H1 (cell line): ENCODE results near the gene NLRP12. TPM values are rescaled to one million over a fixed set of nuclear protein-coding genes. Genes with fewer than 3 reads are reported as not detected.
"Not testable (repeated sequence)": the region's sequence is repeated elsewhere in the genome, so short reads cannot be mapped to it uniquely, and the experiment has no call there.

ENCODE experiments used
- CTCF ChIA-PET: fragments of 300-600 bp; sonication (Branson Sonifier 250); formaldehyde crosslinking; loops from one replicate; lab custom pipeline; 2021; ENCODE audit not compliant: partially characterized antibody; lab: Charles Lee
- POLR2A ChIA-PET: fragments of 300-600 bp; sonication (Branson Sonifier 250); formaldehyde crosslinking; loops from one replicate; lab custom pipeline; 2021; ENCODE audit warnings: inconsistent platforms; ENCODE audit not compliant: partially characterized antibody; lab: Charles Lee
- DNase-seq, 2 experiments: peaks; one replicate each; pipeline versions ENCODE4 v3.0.0 to v3.0.0-alpha.2; 2010 to 2022; ENCODE audit warnings: low spot score in 2 of 2, low read depth in 1 of 2, mixed read lengths in 1 of 2
- FAIRE-seq: peaks from 2 replicates; lab custom pipeline; 2011; peaks lifted over from hg19 to GRCh38; lab: Jason Lieb, UNC
- H2AFZ ChIP-seq: 2 replicates; pipeline ENCODE4 v1.8.1; 2012; ENCODE audit warnings: low read length, inconsistent platforms
- H2AK5ac ChIP-seq: 2 replicates; pipeline ENCODE4 v1.6.1; 2013; ENCODE audit warnings: low read depth, low read length
- H2BK120ac ChIP-seq: replicated peaks from 2 replicates; pipeline ENCODE3; 2013; ENCODE audit warnings: low read depth, low read length, inconsistent platforms
- H2BK12ac ChIP-seq: 2 replicates; pipeline ENCODE4 v1.6.1; 2013; ENCODE audit warnings: low read depth, low read length
- H2BK15ac ChIP-seq: 2 replicates; pipeline ENCODE4 v1.6.1; 2013; ENCODE audit warnings: low read length
- H2BK20ac ChIP-seq: 2 replicates; pipeline ENCODE4 v1.6.1; 2013; ENCODE audit warnings: low read length
- H2BK5ac ChIP-seq: 2 replicates; pipeline ENCODE4 v1.6.1; 2013; ENCODE audit warnings: low read depth, low read length
- H3K14ac ChIP-seq: 2 replicates; pipeline ENCODE4 v1.6.1; 2013; ENCODE audit warnings: inconsistent platforms; ENCODE audit not compliant: insufficient read length
- H3K18ac ChIP-seq: 2 replicates; pipeline ENCODE4 v1.6.1; 2013; ENCODE audit warnings: low read length; ENCODE audit errors: extremely low read depth
- H3K23ac ChIP-seq: 2 replicates; pipeline ENCODE4 v1.6.1; 2013; ENCODE audit warnings: inconsistent platforms; ENCODE audit not compliant: insufficient read length
- H3K23me2 ChIP-seq: 2 replicates; pipeline ENCODE4 v1.6.1; 2013; ENCODE audit warnings: low read depth, low read length
- H3K27ac ChIP-seq: 2 replicates; pipeline ENCODE4 v1.6.1; 2011; ENCODE audit warnings: low read depth, low read length, inconsistent platforms
- H3K27me3 ChIP-seq, 4 experiments: replicated peaks in 1 of 4; 1 replicate in 1 of 4; 2 replicates in 3 of 4; pipeline versions ENCODE4 v1.6.1 to v1.8.1; 2011 to 2013; ENCODE audit warnings: low read length in 3 of 4, mild to moderate bottlenecking in 3 of 4, inconsistent platforms in 2 of 4, mixed read lengths in 2 of 4, moderate library complexity in 1 of 4; ENCODE audit not compliant: control insufficient read depth in 3 of 4, insufficient read depth in 3 of 4; ENCODE audit errors: extremely low read depth in 1 of 4
- H3K36me3 ChIP-seq, 4 experiments: 2 replicates each; pipeline versions ENCODE4 v1.6.1 to v1.8.1; 2011 to 2013; ENCODE audit warnings: mild to moderate bottlenecking in 4 of 4, low read length in 3 of 4, moderate library complexity in 2 of 4, control low read depth in 1 of 4, inconsistent platforms in 1 of 4; ENCODE audit not compliant: insufficient read depth in 4 of 4, control insufficient read depth in 2 of 4
- H3K4ac ChIP-seq: replicated peaks from 2 replicates; pipeline ENCODE3; 2013; ENCODE audit warnings: low read length, low read depth, mixed read lengths, inconsistent platforms; ENCODE audit not compliant: insufficient read length
- H3K4me1 ChIP-seq, 4 experiments: replicated peaks in 1 of 4; 1 replicate in 1 of 4; 2 replicates in 3 of 4; pipeline versions ENCODE4 v1.6.1 to v1.8.1; 2011 to 2013; ENCODE audit warnings: low read length in 3 of 4, inconsistent platforms in 2 of 4, mixed read lengths in 1 of 4; ENCODE audit not compliant: insufficient read depth in 4 of 4, control insufficient read depth in 3 of 4
- H3K4me2 ChIP-seq, 2 experiments: 2 replicates each; pipeline versions ENCODE4 v1.6.1 to v1.8.1; 2011 to 2013; ENCODE audit warnings: low read depth in 2 of 2, low read length in 2 of 2, control low read depth in 1 of 2, inconsistent platforms in 1 of 2, mild to moderate bottlenecking in 1 of 2; ENCODE audit not compliant: insufficient read depth in 1 of 2
- H3K4me3 ChIP-seq, 4 experiments: fragments of 200-600, 300-600 bp in 1 of 4; sonication (generic), shearing (Covaris generic), sonication (Bioruptor Twin) in 1 of 4; 2 replicates each; pipeline versions ENCODE4 v1.5.1 to v1.8.1; 2011 to 2016; ENCODE audit warnings: low read length in 4 of 4, low read depth in 3 of 4, control low read depth in 2 of 4, inconsistent platforms in 2 of 4, mild to moderate bottlenecking in 2 of 4, mixed read lengths in 1 of 4, moderate library complexity in 1 of 4; ENCODE audit not compliant: insufficient read depth in 2 of 4; ENCODE audit errors: extremely low read depth in 1 of 4
- H3K56ac ChIP-seq: replicated peaks from 2 replicates; pipeline ENCODE3; 2013; ENCODE audit warnings: low read depth, mild to moderate bottlenecking, mixed read lengths, low read length, inconsistent platforms; ENCODE audit not compliant: insufficient read length
- H3K79me1 ChIP-seq: 2 replicates; pipeline ENCODE4 v1.6.1; 2013; ENCODE audit warnings: low read depth, low read length, control low read depth
- H3K79me2 ChIP-seq, 2 experiments: 2 replicates each; pipeline versions ENCODE4 v1.6.1 to v1.8.1; 2012 to 2013; ENCODE audit warnings: low read length in 2 of 2, mild to moderate bottlenecking in 2 of 2, inconsistent platforms in 1 of 2; ENCODE audit not compliant: insufficient read depth in 2 of 2, control insufficient read depth in 1 of 2
- H3K9ac ChIP-seq, 4 experiments: replicated peaks in 1 of 4; 1 replicate in 1 of 4; 2 replicates in 3 of 4; pipeline versions ENCODE4 v1.6.1 to v1.8.1; 2011 to 2013; ENCODE audit warnings: low read depth in 3 of 4, low read length in 3 of 4, control low read depth in 2 of 4, mild to moderate bottlenecking in 2 of 4, moderate library complexity in 2 of 4, inconsistent platforms in 1 of 4; ENCODE audit errors: extremely low read depth in 1 of 4
- H3K9me3 ChIP-seq, 2 experiments: 2 replicates each; pipeline versions ENCODE4 v1.6.1 to v1.8.1; 2012 to 2013; ENCODE audit warnings: mild to moderate bottlenecking in 2 of 2, moderate library complexity in 2 of 2, control low read depth in 1 of 2, inconsistent platforms in 1 of 2, low read depth in 1 of 2, low read length in 1 of 2, mixed read lengths in 1 of 2; ENCODE audit not compliant: insufficient read depth in 2 of 2
- H4K20me1 ChIP-seq, 2 experiments: replicated peaks in 1 of 2; 2 replicates each; pipeline versions ENCODE3 to v1.8.1; 2011 to 2013; ENCODE audit warnings: inconsistent platforms in 2 of 2, low read length in 2 of 2, mild to moderate bottlenecking in 1 of 2; ENCODE audit not compliant: insufficient read depth in 2 of 2, control insufficient read depth in 1 of 2
- H4K5ac ChIP-seq: 2 replicates; pipeline ENCODE4 v1.6.1; 2013; ENCODE audit warnings: low read length, low read depth, mixed read lengths, inconsistent platforms; ENCODE audit not compliant: insufficient read length
- H4K8ac ChIP-seq: 2 replicates; pipeline ENCODE4 v1.8.0; 2013; ENCODE audit warnings: mild to moderate bottlenecking, moderate library complexity, low read length, inconsistent platforms; ENCODE audit not compliant: insufficient read depth; ENCODE audit errors: extremely low read depth
- H4K91ac ChIP-seq: replicated peaks from 2 replicates; pipeline ENCODE3; 2013; ENCODE audit warnings: low read length, mixed read lengths, inconsistent platforms; ENCODE audit not compliant: insufficient read length
- ATF3 ChIP-seq: IDR thresholded peaks from 2 replicates; pipeline ENCODE4 v1.6.1; 2011; ENCODE audit warnings: low read depth, mild to moderate bottlenecking, low read length; ENCODE audit not compliant: insufficient read depth
- CHD2 ChIP-seq: IDR thresholded peaks from 2 replicates; pipeline ENCODE4 v1.6.1; 2012; ENCODE audit warnings: low read length, improper control_type of control experiment
- EP300 ChIP-seq, 2 experiments: IDR thresholded peaks; 1 replicate in 1 of 2; 2 replicates in 1 of 2; pipeline ENCODE4 v1.6.1; 2011 to 2012; ENCODE audit warnings: low read depth in 2 of 2, low read length in 2 of 2, mild to moderate bottlenecking in 2 of 2, borderline replicate concordance in 1 of 2, inconsistent platforms in 1 of 2, moderate library complexity in 1 of 2
- JUND ChIP-seq: IDR thresholded peaks from 2 replicates; pipeline ENCODE4 v1.6.1; 2011; ENCODE audit warnings: mild to moderate bottlenecking, improper control_type of control experiment, low read length
- SP1 ChIP-seq: IDR thresholded peaks from 2 replicates; pipeline ENCODE4 v1.6.1; 2011; ENCODE audit warnings: low read depth, low read length
- WGBS, 2 experiments: shearing (Covaris generic) in 1 of 2; methylation state at CpG; one replicate each; pipeline versions ENCODE4 v1.1.6 to v1.1.7; 2013 to 2015; ENCODE audit warnings: low lambda C conversion rate in 2 of 2, mixed read lengths in 2 of 2, inconsistent platforms in 1 of 2, low coverage in 1 of 2, missing lambda C conversion rate in 1 of 2; ENCODE audit not compliant: insufficient replicate concordance in 2 of 2, insufficient coverage in 1 of 2, insufficient read length in 1 of 2; ENCODE audit errors: extremely low coverage in 1 of 2, missing lambda C conversion rate in 1 of 2; 5-methylcytosine and 5-hydroxymethylcytosine counted together
- polyA plus RNA-seq, 7 experiments: library from polyadenylated mRNA; depleted of rRNA in 3 of 7; stranded (reverse) in 5 of 7; unstranded in 2 of 7; fragments of >200 nt in 5 of 7; fragments of 200-250 nt in 2 of 7; gene quantifications; 1 replicate in 5 of 7; 2 replicates in 1 of 7; 4 replicates in 1 of 7; pipeline versions ENCODE4 v1.2.1 to v1.2.3, GENCODE V29; 2011 to 2013; ENCODE audit warnings: missing spikeins in 2 of 7, mixed read lengths in 2 of 7
- total RNA-seq: library from RNA; stranded (reverse); fragmentation: NEBNext Ultra II Directional; extraction: Animal tissue kit (Norgen Biotek cat#: 25700); gene quantifications from 2 replicates; pipeline ENCODE4 v1.2.1, GENCODE V29; 2021

The NLRP12 gene
- total and polyA plus RNA-seq, 2 of the 8 experiments (the other 6 are each of a cell fraction or from before 2014, with no cell fraction given), result 1.0 to 1.8 TPM

GRCh38 chr19:53771144-53771543 lies 53.0 kb downstream of the NLRP12 start (continued):
- TF ChIP-seq EP300 (IDR thresholded peaks at IDR 0.05; ENCODE audit: borderline replicate concordance in 1 of 2, low read depth in 2 of 2, low read length in 2 of 2) (0 out of 3 replicates have a peak, but pooled peaks of 1 of the 2 experiments have one; percentile 65), ATF3 (no peak), JUND (0 out of 2 replicates have a peak, but pooled peaks have one; percentile 29), SP1 (peak; percentile 94), CHD2 (peak; percentile 26; the same call in 1 of the 2 replicates)

- peak overlapping the region; percentile 62; the same call in 1 of the 2 replicates for H4K8ac ChIP-seq
- not testable (repeated sequence) for H3K14ac ChIP-seq, H3K4ac ChIP-seq, H2BK15ac ChIP-seq, H3K23ac ChIP-seq, DNase-seq, H4K20me1 ChIP-seq, FAIRE-seq, H3K23me2 ChIP-seq, H4K5ac ChIP-seq, H3K4me3 ChIP-seq, H3K79me1 ChIP-seq, H3K9ac ChIP-seq, H3K79me2 ChIP-seq, H3K4me2 ChIP-seq, H2BK120ac ChIP-seq, H3K9me3 ChIP-seq, H3K27me3 ChIP-seq, H3K56ac ChIP-seq, H3K36me3 ChIP-seq, H2AFZ ChIP-seq
- H3K27ac ChIP-seq, result peak overlapping the region; percentile 29; the same call in 1 of the 2 replicates
- WGBS, 2 experiments, result 95% methylated on average over 12 of the region's 12 CpGs; no CpG with 5 or more reads in 1 of the 2 experiments
- peaks cover 0 to 16% (median 4%) of the 10 kb centered on the region in 4 experiments; a peak in 5 of 7 replicates for H3K4me1 ChIP-seq
- peak overlapping the region; percentile 16; the same call in 1 of the 2 replicates for H2BK20ac ChIP-seq
- peak overlapping the region; percentile 99; the same call in 1 of the 2 replicates for H2AK5ac ChIP-seq
- peak overlapping the region; percentile 30 for H4K91ac ChIP-seq
- CTCF ChIA-PET, result interaction anchor here (1.1 to 6.7 kb wide), 6 partner anchors 21 to 201 kb away, joined by 4 to 108 read pairs (median 6); no protein-coding TSS in a partner anchor
- H2BK12ac ChIP-seq, result peak overlapping the region; percentile 96; the same call in 1 of the 2 replicates
- POLR2A ChIA-PET, result interaction anchor here (0.9 to 1.9 kb wide), 3 partner anchors 21 to 174 kb away, joined by 3 to 4 read pairs (median 3); no protein-coding TSS in a partner anchor
- H3K18ac ChIP-seq, result peak overlapping the region; percentile 5
- H2BK5ac ChIP-seq, result peak overlapping the region; percentile 69; the same call in 1 of the 2 replicates
These were observed 54.3 kb downstream of the NLRP12 start for GRCh38 chr19:53769696-53770309.
